Endometrial microvascular endothelial cells (primary cell): ENCODE data around the gene APOF. TPM values are rescaled to one million over a fixed set of nuclear protein-coding genes. Genes with fewer than 3 reads are reported as not detected.

Experiments used
- total RNA-seq: library from RNA; depleted of rRNA; stranded (reverse); fragments of >200 nt; gene quantifications from one replicate; pipeline ENCODE4 v1.2.3, GENCODE V29; 2015; ENCODE audit errors: inconsistent ontology term

The APOF gene
- total RNA-seq, 1 donor from 2014 or later, result not detected

Other genes starting within 250 kb of the APOF start
- gene RPL41, start 246.2 kb downstream of the APOF start, total RNA-seq, result 2,640 TPM
- 3.0 TPM for gene ZC3H10, start 244.6 kb downstream of the APOF start, total RNA-seq
- 193 TPM for gene ESYT1, start 234.6 kb downstream of the APOF start, total RNA-seq
- 121 TPM for gene MYL6B, start 210.3 kb downstream of the APOF start, total RNA-seq
- 2,953 TPM for gene MYL6, start 204.5 kb downstream of the APOF start, total RNA-seq
- 43.6 TPM for gene SMARCC2, start 173.4 kb downstream of the APOF start, total RNA-seq
- gene RNF41, start 140.9 kb downstream of the APOF start, total RNA-seq, result 57.4 TPM
- 60.3 TPM for gene NABP2, start 138.5 kb downstream of the APOF start, total RNA-seq
- gene SLC39A5, start 132.8 kb downstream of the APOF start, total RNA-seq, result 3.7 TPM
- gene ANKRD52, start 104.5 kb downstream of the APOF start, total RNA-seq, result 20.3 TPM
- gene COQ10A, start 95.9 kb downstream of the APOF start, total RNA-seq, result 10.8 TPM
- 257 TPM for gene CS, start 62.5 kb downstream of the APOF start, total RNA-seq
- 105 TPM for gene CNPY2, start 46.9 kb downstream of the APOF start, total RNA-seq
- 5.0 TPM for gene PAN2, start 28.9 kb downstream of the APOF start, total RNA-seq
- gene IL23A, start 24.0 kb downstream of the APOF start, total RNA-seq, result not detected
- gene STAT2, start 2.8 kb downstream of the APOF start, total RNA-seq, result 66.7 TPM
- gene TIMELESS, start 86.6 kb upstream of the APOF start, total RNA-seq, result 24.3 TPM
- gene MIP, start 91.8 kb upstream of the APOF start, total RNA-seq, result not detected
- gene SPRYD4, start 105.7 kb upstream of the APOF start, total RNA-seq, result 4.7 TPM
- gene GLS2, start 125.3 kb upstream of the APOF start, total RNA-seq, result not detected
- gene RBMS2, start 159.0 kb upstream of the APOF start, total RNA-seq, result 48.0 TPM